Measurements from ENCODE around the gene PPP1R14C.

The PPP1R14C gene

DNA sequence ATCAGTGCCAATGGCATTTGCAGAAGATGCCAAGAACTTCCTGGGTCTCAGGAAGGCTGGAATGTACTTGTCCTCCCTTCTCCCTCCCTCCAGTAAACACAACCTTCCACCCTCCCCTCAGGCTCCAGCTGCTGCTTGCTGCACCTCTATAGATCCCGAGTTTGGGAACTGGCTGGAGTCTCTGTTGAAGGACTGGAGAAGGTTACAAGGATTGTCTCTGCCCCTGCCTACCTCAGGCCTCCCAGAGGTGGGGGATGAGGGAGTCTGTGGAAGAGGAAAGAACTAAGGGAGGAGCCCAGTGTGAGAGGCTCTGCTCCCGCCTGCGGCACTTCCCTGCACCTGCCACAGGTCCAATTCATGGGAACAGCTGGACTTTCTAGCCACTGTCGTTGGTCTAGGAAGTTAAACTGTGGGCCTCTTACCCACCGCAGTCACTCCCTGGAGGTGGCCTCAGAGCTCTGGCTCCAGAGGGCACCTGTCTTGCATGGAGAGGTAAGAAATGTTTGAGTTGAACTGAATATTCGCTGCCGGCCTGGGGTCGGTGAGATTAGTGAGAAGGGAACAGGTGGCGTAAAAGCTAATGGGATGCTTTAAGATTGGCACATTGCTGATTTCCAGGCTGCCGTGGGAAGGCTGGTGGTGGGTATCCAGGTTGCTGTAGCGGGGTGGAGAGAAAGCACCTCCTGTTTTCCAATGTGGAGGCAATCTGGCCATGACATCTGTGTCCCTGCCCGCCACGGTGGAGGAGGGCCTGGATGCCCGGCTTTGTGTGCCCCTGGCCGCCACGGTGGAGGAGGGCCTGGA lies 54.3 kb downstream of the PPP1R14C start:
- Histone ChIP-seq H3K4me2 (no peak overlapping the region), H3K36me3 (ENCODE audit: insufficient read depth) (no peaks in the 10 kb centered on the region), H4K20me1 (ENCODE audit: insufficient read depth) (no peaks in the 10 kb centered on the region), H3K4me3 (IDR thresholded peaks at IDR 0.05; ENCODE audit: insufficient read depth, low read depth, low read length) (no peak overlapping the region), H3K9ac (no peak overlapping the region), H2AFZ (ENCODE audit: low read depth) (no peak overlapping the region), H3K4me1 (ENCODE audit: low read depth, poor library complexity, severe bottlenecking) (no peaks in the 10 kb centered on the region), H3K27ac (no peak overlapping the region), H3K79me2 (ENCODE audit: insufficient read depth, low read depth) (no peaks in the 10 kb centered on the region), H3K27me3 (ENCODE audit: insufficient read depth, low read depth) (no peaks in the 10 kb centered on the region)
- TF ChIP-seq, protein P1, sequence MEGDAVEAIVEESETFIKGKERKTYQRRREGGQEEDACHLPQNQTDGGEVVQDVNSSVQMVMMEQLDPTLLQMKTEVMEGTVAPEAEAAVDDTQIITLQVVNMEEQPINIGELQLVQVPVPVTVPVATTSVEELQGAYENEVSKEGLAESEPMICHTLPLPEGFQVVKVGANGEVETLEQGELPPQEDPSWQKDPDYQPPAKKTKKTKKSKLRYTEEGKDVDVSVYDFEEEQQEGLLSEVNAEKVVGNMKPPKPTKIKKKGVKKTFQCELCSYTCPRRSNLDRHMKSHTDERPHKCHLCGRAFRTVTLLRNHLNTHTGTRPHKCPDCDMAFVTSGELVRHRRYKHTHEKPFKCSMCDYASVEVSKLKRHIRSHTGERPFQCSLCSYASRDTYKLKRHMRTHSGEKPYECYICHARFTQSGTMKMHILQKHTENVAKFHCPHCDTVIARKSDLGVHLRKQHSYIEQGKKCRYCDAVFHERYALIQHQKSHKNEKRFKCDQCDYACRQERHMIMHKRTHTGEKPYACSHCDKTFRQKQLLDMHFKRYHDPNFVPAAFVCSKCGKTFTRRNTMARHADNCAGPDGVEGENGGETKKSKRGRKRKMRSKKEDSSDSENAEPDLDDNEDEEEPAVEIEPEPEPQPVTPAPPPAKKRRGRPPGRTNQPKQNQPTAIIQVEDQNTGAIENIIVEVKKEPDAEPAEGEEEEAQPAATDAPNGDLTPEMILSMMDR (conservative IDR thresholded peaks at IDR 0.05; ENCODE audit: low read depth, low read length), result no peak

DNA sequence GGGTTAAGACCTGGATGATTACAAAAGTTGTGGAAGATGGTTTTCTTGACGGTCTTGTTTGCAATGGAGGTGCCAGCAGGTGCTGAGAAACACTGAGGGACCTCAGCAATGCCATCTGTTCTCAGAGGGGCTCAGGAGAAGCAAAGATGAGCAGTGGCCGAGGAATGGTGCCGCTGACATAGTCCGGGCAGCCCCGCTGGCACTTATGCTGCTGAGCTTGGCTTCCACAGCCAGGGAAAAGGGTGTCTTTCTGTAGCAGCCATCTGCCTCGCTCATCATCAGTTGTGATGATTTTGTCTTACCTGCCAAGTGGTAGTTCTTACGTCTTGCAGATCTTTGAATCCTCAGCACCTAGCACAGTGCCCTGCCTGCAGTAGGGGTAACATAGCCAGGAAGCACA lies 55.7 kb downstream of the PPP1R14C start:
- H3K79me2 ChIP-seq (ENCODE audit: insufficient read depth, low read depth), result no peaks in the 10 kb centered on the region
- no peak overlapping the region for H3K4me2 ChIP-seq
- no peaks in the 10 kb centered on the region for H4K20me1 ChIP-seq (ENCODE audit: insufficient read depth)
- no peaks in the 10 kb centered on the region for H3K4me1 ChIP-seq (ENCODE audit: low read depth, poor library complexity, severe bottlenecking)
- TF ChIP-seq, protein P1 (conservative IDR thresholded peaks at IDR 0.05; ENCODE audit: low read depth, low read length), result no peak
- no peak overlapping the region for H2AFZ ChIP-seq (ENCODE audit: low read depth)
- no peaks in the 10 kb centered on the region for H3K36me3 ChIP-seq (ENCODE audit: insufficient read depth)
- no peak overlapping the region for H3K27ac ChIP-seq
- no peak overlapping the region for H3K9ac ChIP-seq
- H3K27me3 ChIP-seq (ENCODE audit: insufficient read depth, low read depth), result no peaks in the 10 kb centered on the region
- H3K4me3 ChIP-seq (IDR thresholded peaks at IDR 0.05; ENCODE audit: insufficient read depth, low read depth, low read length), result no peak overlapping the region

DNA sequence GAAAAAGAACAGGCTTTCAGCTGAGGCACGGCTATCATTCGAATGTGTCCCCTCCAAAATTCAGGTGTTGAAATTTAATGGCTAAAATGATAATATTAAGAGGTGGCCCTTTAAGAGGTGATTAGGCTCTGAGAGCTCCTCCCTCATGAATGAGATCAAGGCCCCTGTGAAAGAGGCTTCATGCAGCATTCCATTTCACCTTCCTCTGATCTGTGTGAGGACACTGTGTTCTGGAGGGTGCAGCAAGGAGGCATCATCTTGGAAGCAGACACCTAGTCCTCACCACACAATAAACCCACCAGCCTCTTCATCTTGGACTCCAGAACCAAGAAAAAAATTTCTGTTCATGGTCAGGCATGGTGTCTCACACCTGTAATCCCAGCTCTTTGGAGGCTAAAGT lies 56.4 kb downstream of the PPP1R14C start:
- Histone ChIP-seq H3K4me2 (no peak overlapping the region), H3K27ac (no peak overlapping the region), H2AFZ (ENCODE audit: low read depth) (no peak overlapping the region), H3K79me2 (ENCODE audit: insufficient read depth, low read depth) (no peaks in the 10 kb centered on the region), H3K4me3 (IDR thresholded peaks at IDR 0.05; ENCODE audit: insufficient read depth, low read depth, low read length) (no peak overlapping the region), H3K4me1 (ENCODE audit: low read depth, poor library complexity, severe bottlenecking) (no peaks in the 10 kb centered on the region), H4K20me1 (ENCODE audit: insufficient read depth) (no peaks in the 10 kb centered on the region), H3K36me3 (ENCODE audit: insufficient read depth) (no peaks in the 10 kb centered on the region), H3K27me3 (ENCODE audit: insufficient read depth, low read depth) (no peaks in the 10 kb centered on the region), H3K9ac (no peak overlapping the region)
- TF ChIP-seq, protein P1 (conservative IDR thresholded peaks at IDR 0.05; ENCODE audit: low read depth, low read length), result no peak

DNA sequence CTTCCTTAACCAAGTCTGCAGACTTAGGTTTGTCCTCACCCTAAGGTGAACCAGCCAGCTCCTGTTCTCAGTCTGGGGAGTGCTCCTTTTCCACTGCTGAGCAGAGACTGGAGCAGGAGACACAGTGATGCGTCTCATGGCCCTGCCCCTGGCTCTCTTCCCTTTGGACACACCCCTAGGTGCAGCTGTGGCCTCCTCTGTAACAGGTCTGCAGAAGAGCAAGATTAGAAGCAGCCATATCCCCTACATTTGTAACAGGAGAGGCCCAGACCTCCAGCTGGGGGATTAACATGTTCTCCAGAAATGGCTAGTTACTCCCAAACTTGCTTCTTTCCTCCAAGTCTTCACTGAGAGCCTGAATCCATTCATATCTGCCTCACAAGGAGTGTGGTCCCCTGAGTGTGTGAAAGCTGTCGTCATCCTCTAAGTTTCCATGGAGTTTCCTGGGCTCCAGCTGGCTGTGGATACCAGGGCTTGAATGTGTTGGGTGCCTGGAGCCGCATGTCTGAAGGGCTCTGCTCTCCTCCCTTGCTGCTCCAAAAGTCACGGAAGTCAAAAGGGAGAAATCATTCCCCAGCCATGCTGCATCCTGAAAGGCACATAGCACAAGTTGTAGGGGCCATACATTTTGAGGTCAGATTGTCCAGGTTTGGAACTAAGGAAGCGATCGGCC lies 57.7 kb downstream of the PPP1R14C start:
- Histone ChIP-seq H3K4me2 (no peak overlapping the region), H4K20me1 (ENCODE audit: insufficient read depth) (no peaks in the 10 kb centered on the region)

More for the DNA sequence above, 57.7 kb downstream of the PPP1R14C start:
- TF ChIP-seq, protein P1 (conservative IDR thresholded peaks at IDR 0.05; ENCODE audit: low read depth, low read length), result no peak
- Histone ChIP-seq H3K4me3 (IDR thresholded peaks at IDR 0.05; ENCODE audit: insufficient read depth, low read depth, low read length) (no peak overlapping the region), H2AFZ (ENCODE audit: low read depth) (no peak overlapping the region), H3K4me1 (ENCODE audit: low read depth, poor library complexity, severe bottlenecking) (no peaks in the 10 kb centered on the region), H3K9ac (no peak overlapping the region), H3K79me2 (ENCODE audit: insufficient read depth, low read depth) (no peaks in the 10 kb centered on the region), H3K36me3 (ENCODE audit: insufficient read depth) (no peaks in the 10 kb centered on the region), H3K27ac (no peak overlapping the region), H3K27me3 (ENCODE audit: insufficient read depth, low read depth) (no peaks in the 10 kb centered on the region)
